ENCODE results near the gene DDX10. TPM values are rescaled to one million over a fixed set of nuclear protein-coding genes. Genes with fewer than 3 reads are reported as not detected.

The DDX10 gene
- polyA plus RNA-seq, 1 donor from 2014 or later, result 15.9 TPM

- no peaks in the 10 kb centered on the region for H4K20me1 ChIP-seq (ENCODE audit: insufficient read depth)
- H3K27ac ChIP-seq (ENCODE audit: low read length), result no peak overlapping the region
- H3F3A ChIP-seq (ENCODE audit: insufficient read depth, low read length, poor library complexity, severe bottlenecking), result no peaks in the 10 kb centered on the region
- H3K4me3 ChIP-seq (ENCODE audit: low read length), result no peak overlapping the region
- no peaks in the 10 kb centered on the region for H3K36me3 ChIP-seq (ENCODE audit: insufficient read depth, low read length)
- H3K27me3 ChIP-seq (ENCODE audit: insufficient read depth, low read depth, low read length), result no peaks in the 10 kb centered on the region
- no peaks in the 10 kb centered on the region for H3K9me3 ChIP-seq (ENCODE audit: low read length)
- no peak for TF ChIP-seq EZH2 (IDR thresholded peaks at IDR 0.05; ENCODE audit: borderline replicate concordance, insufficient read depth, low read length, poor library complexity, severe bottlenecking)
- TF ChIP-seq EP300 (conservative IDR thresholded peaks at IDR 0.05; ENCODE audit: poor library complexity, severe bottlenecking), result no peak
- no peak for TF ChIP-seq POLR2AphosphoS5 (IDR thresholded peaks at IDR 0.05)
- TF ChIP-seq MXI1 (conservative IDR thresholded peaks at IDR 0.05; ENCODE audit: poor library complexity, severe bottlenecking), result no peak
- TF ChIP-seq SMC3 (conservative IDR thresholded peaks at IDR 0.05; ENCODE audit: poor library complexity), result no peak
- no peak for TF ChIP-seq TAF1 (IDR thresholded peaks at IDR 0.05; ENCODE audit: low read depth)
- TF ChIP-seq CTCF (IDR thresholded peaks at IDR 0.05; ENCODE audit: poor library complexity, severe bottlenecking), result no peak
- H3K9me2 ChIP-seq (ENCODE audit: insufficient read depth, low read length), result no peaks in the 10 kb centered on the region
- H3K9ac ChIP-seq (ENCODE audit: low read length), result no peak overlapping the region
- H3K79me2 ChIP-seq (replicated peaks; ENCODE audit: insufficient read depth, low read length), result no peaks in the 10 kb centered on the region
- no peak overlapping the region for H2AFZ ChIP-seq (ENCODE audit: low read depth, low read length)
- no peak overlapping the region for H3K4me2 ChIP-seq (ENCODE audit: low read length)
Measured at GRCh38 chr11:108939135-108939534, 274.3 kb downstream of the DDX10 start.

GRCh38 chr11:108943853-108944252 lies 279.0 kb downstream of the DDX10 start:
- Histone ChIP-seq H3K9me2 (ENCODE audit: insufficient read depth, low read length) (no peaks in the 10 kb centered on the region), H4K20me1 (ENCODE audit: insufficient read depth) (no peaks in the 10 kb centered on the region), H3K4me2 (ENCODE audit: low read length) (no peak overlapping the region), H3K27me3 (ENCODE audit: insufficient read depth, low read depth, low read length) (no peaks in the 10 kb centered on the region), H3K9me3 (ENCODE audit: low read length) (no peaks in the 10 kb centered on the region), H3K4me3 (ENCODE audit: low read length) (no peak overlapping the region), H3K36me3 (ENCODE audit: insufficient read depth, low read length) (no peaks in the 10 kb centered on the region), H3K79me2 (replicated peaks; ENCODE audit: insufficient read depth, low read length) (no peaks in the 10 kb centered on the region), H2AFZ (ENCODE audit: low read depth, low read length) (no peak overlapping the region), H3K27ac (ENCODE audit: low read length) (no peak overlapping the region), H3K9ac (ENCODE audit: low read length) (no peak overlapping the region), H3F3A (ENCODE audit: insufficient read depth, low read length, poor library complexity, severe bottlenecking) (no peaks in the 10 kb centered on the region)
- TF ChIP-seq POLR2AphosphoS5 (IDR thresholded peaks at IDR 0.05) (no peak), EZH2 (IDR thresholded peaks at IDR 0.05; ENCODE audit: borderline replicate concordance, insufficient read depth, low read length, poor library complexity, severe bottlenecking) (no peak), EP300 (conservative IDR thresholded peaks at IDR 0.05; ENCODE audit: poor library complexity, severe bottlenecking) (no peak), TAF1 (IDR thresholded peaks at IDR 0.05; ENCODE audit: low read depth) (no peak), MXI1 (conservative IDR thresholded peaks at IDR 0.05; ENCODE audit: poor library complexity, severe bottlenecking) (no peak), SMC3 (conservative IDR thresholded peaks at IDR 0.05; ENCODE audit: poor library complexity) (no peak), RAD21 (conservative IDR thresholded peaks at IDR 0.05) (no peak), REST (IDR thresholded peaks at IDR 0.05; ENCODE audit: borderline replicate concordance) (no peak), CTCF (IDR thresholded peaks at IDR 0.05; ENCODE audit: poor library complexity, severe bottlenecking) (no peak)
